GM21528 (cell line): ENCODE data around the gene C9orf78.

Experiments
- ATAC-seq: cut with Tn5 transposase; IDR thresholded peaks from one replicate; pipeline ENCODE4 v1.9.1; 2021; ENCODE audit warnings: mild to moderate bottlenecking, moderate library complexity; ENCODE audit not compliant: unreplicated experiment, low FRiP score

Gene C9orf78

DNA sequence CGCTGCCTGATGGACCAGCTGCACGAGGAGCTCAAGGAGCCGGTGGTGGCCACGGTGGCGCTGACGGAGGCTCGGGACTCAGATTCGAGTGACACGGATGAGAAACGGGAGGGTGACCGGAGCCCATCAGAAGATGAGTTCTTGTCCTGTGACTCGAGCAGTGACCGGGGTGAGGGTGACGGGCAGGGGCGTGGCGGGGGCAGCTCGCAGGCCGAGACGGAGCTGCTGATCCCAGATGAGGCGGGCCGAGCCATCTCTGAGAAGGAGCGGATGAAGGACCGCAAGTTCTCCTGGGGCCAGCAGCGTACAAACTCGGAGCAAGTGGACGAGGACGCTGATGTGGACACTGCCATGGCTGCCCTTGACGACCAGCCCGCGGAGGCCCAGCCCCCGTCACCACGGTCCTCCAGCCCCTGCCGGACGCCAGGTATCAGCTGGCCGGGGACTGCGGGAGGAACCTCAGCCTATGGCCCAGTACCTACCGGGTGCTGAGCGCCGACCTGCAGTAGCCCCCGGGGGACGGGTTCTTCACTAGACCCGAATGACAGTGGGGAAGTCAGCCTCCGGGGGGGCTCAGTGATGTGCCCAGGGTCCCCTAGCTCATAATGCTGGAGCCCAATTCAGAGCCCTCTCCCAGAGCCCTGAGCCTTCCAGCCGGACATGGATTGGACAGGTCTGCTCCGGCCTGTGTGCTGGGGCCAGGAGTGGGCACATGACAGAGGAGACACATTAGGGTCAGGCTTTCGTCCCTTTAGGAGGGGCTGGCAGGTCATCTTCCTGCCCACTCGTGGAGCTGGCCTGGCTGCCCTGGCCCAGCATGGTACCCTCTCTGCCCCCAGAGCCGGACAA lies 33.2 kb upstream of the C9orf78 start:
- no peak for ATAC-seq

DNA sequence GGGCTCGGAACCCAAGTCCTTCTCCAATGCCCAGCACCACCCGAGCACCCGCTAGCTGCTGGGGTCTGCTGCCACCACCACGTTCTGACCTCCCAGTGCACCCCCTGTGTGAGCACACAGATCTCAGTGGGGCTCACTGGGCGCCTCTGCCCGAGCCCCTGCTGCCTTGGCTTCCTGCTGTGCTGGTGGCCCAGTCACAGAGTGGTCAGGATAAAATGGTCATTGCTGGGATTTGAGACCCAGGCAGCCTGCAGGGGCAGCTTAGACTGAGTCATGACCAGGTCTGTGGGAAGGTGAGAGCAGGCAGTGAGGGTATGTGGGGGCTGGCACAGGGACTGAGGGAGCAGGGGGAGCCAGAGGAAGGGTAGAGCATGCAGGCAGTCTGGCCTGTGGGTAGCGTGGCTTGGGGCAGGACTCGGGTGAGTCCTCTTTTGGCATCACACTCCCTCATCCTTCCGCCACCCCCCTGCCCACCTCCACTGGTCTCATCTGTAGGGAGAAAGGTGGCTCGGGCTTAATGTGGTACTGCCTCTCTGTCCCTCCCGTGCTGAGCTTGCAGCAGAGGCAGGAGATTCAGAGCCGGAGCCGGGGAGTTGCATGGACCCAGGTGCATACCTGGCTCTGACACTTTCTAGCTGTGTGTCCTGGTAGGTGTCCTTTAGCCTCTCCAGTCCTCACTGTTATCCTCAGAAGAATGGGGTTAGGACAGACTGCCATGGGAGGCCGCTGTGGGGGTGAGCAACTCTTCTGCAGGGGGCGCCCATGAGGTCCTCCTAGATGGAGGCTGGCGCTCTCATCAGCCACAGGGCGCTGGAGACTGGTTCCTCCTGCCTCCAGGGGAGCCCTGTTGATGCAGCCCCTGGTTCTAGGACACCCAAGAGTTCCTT lies 32.3 kb upstream of the C9orf78 start:
- ATAC-seq: no peak

DNA sequence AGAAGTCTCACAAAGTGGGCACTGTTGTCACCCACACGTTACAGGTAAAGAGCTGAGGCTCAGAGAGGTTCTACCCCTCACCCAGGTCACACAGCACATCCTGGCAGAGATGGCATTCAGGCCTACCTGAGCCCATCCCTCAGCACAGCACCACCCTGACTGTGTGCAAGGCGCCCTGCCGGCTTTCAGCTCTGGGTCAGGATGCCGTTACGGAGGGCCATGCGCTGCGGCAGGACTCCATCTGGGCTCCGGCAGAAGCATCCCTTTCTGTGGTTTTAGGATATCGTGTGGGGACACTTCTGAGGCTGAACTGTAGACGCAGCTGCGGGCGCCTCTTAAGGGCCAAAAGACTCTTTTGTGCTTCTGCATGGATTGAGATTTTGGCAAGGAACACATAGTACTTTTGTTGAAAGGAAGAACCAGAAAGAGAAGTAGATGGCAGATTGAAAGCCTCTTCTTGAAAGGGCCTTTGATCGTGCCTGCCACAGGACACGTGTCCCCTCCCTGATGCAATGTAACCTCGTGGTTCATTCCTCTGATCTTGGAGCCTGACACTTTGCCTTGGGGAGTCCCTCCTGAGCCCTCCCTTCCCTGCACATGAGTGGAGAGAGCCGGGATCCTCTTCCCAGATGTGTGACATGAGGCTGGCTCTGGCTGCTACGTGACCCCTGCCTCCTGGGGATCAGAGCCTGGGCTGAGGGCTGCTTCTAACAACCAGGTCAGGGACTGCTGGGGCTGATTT lies 31.5 kb upstream of the C9orf78 start:
- ATAC-seq: no peak

- ATAC-seq: no peak
These were observed 30.7 kb upstream of the C9orf78 start for GRCh38 chr9:129865668-129866320.

DNA sequence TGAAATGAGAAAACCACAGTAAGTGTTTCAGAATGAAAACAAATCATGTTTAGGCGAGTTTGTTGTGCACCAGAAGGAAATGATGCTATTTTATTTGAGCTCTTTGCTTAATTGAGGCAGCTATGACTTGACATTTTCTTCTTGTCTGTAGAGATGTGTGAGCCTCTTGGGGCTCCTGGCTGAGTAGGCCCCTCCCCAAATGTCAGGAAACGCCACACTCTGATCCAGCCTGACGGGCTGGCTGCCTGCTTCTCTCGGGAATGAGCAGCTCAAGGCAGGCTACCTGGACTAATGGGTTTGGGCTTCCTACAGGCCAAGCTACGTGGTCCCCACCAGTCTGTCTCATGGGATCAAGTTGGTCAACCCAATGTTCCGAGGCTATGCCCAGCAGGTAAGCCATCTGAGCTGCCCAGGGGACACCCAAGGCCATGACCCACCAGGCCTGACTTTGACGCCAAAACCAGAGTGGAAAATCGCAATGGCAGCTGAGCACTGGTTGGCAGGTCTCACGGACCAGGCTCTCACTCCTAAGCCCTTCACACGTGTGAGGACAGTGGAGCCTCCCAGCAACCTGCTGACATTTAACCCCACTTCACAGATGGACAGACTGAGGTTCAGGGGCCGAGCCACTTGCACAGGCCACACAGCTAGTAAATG lies 30.0 kb upstream of the C9orf78 start:
- no peak for ATAC-seq

DNA sequence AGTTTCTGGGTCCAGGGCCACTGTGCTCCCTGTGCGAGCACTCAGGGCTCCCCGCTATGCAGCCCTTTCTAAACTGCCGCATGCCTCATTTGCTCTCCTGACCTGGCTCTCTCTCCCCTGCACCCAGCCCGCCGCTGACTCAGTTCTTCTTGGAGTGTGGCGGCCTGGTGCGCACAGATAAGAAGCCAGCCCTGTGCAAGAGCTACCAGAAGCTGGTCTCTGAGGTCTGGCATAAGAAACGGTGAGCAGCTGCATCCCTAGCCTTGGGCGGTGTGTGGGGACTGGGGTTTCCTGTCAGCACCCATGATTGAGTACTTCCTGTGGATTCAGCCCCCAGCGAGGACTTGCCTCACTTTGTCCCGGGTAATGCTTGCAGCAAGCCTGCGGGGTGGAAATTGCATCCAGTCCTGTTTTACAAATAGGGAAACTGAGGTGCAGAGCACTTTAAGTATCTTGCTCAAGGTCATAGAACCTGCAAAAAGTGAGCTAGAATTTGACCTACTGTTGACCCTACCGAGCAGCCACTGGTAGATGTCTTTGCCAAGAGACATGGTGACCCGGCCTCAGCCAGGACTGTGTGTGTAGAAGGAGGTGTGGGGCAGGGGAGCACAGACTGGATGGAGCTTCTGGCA lies 28.1 kb upstream of the C9orf78 start:
- no peak for ATAC-seq

DNA sequence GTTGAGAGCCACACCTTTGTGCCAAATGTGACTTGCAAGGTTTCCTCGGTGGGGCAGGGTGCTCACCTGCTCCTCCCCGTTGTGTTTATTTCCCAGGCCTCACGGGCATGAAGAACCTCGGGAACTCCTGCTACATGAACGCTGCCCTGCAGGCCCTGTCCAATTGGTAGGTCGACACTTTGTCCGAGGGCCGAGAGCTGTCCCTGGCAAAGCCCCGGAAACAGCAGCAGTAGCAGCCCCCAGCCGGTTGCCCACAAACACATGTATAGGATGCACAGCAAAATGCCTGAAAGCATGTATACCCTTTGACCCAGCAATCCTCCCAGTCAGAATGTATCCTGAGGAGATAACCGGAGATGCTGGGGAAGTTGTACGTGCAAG lies 26.4 kb upstream of the C9orf78 start:
- no peak for ATAC-seq

GRCh38 chr9:129860653-129861446 lies 25.8 kb upstream of the C9orf78 start:
- ATAC-seq: no peak

- ATAC-seq: no peak
These were observed 23.3 kb upstream of the C9orf78 start for GRCh38 chr9:129858167-129858962.

DNA sequence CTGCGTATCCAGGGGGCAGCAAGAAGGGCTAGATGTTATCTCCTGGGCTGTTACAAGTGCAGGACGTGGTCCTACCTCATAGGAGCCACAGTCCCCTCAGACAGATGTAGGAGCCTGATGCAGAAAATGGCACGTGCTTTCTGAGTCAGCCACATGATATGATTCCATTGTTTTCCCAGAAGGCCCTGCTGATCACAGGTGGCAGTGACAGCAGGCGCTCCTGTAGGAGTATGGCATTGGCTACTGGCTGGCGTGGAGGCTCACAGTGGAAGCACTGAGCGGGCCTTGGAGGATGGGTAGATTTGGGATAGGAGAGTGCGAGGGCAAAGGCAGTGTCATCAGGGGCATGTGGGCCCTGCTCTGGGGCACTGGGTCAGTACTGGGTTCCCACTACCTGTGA lies 22.1 kb upstream of the C9orf78 start:
- ATAC-seq: no peak

DNA sequence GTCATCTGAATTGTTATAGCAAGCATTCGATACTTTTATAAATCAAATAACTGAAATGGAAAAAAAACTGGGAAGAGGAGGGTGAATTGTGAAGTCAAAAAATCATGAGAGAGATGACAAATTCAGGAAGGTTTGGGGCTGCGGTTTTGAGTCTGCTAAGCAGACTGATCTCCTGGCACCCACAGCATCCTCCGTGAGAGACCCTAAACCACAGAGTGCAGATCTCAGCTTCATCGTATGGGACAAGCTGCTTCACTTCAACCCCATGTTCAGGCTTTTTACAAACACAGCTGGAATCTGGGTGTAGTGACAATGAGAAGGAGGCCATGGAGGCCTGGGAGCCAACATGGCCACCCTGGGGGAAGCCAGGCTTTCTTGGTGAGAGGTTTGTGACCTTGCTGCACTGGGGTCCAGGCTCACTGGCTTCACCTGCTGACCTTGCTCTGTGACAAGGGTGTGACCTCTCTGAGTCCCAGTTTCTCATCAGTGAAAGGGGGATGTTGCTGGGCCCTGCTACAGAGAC lies 19.6 kb upstream of the C9orf78 start:
- no peak for ATAC-seq

DNA sequence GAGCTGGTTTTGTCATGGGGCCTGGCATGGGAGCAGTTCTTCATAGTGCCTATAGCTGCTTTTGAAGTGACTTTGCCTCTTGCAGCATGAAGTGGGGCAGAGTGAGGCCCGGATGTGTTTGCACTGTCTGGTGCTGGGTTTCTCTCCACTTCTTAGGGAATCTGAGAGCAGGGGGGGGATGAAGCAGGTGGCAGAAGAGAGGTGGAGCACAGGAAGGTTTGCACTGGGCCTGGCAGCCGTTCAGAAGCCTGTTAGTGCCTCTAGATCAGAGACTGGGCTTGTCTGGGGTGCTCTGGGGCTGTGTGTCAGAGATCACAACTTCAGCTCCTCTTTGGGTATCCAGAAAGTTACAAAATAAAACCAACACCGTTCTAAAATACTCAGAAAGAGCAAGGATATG lies 18.5 kb upstream of the C9orf78 start:
- ATAC-seq: no peak

DNA sequence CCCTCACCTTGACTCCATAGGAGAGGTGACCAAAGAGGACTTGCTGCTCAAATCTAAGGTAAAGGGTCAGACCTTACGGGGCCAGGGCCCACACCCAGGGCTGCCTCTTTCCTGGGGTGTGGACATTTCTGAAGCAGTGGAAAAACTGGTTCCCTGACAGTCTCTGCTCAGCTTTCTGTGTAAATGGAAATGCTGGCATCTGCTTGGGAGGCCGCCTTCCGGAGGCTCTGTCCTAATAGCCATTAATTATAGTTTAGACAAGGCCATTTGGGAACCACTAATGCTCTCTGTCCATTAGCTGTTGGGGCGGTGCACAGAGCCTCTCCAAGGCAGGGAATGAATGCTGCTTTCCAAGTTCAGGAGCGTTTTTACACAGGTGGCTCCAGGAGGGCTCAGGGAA lies 17.5 kb upstream of the C9orf78 start:
- ATAC-seq: no peak

DNA sequence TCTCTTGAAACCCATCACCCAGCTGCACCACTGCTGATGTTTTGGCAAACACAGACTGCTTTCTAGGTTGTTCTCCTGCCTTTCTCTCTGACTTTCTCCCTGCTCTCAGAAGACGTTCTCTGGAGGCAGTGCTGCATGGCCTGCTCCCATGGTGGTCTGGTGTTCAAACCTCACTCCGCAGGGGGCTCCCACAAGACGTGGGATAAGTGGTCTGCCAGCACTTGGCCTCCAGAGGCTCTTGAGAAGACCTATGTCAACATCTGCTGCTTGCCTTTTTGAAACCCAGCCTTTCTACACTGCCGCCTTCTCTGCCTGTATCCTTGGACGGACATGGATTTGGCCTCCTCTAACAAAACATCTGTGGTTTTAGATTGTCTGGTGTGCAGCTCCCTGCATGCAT lies 16.7 kb upstream of the C9orf78 start:
- ATAC-seq: no peak

DNA sequence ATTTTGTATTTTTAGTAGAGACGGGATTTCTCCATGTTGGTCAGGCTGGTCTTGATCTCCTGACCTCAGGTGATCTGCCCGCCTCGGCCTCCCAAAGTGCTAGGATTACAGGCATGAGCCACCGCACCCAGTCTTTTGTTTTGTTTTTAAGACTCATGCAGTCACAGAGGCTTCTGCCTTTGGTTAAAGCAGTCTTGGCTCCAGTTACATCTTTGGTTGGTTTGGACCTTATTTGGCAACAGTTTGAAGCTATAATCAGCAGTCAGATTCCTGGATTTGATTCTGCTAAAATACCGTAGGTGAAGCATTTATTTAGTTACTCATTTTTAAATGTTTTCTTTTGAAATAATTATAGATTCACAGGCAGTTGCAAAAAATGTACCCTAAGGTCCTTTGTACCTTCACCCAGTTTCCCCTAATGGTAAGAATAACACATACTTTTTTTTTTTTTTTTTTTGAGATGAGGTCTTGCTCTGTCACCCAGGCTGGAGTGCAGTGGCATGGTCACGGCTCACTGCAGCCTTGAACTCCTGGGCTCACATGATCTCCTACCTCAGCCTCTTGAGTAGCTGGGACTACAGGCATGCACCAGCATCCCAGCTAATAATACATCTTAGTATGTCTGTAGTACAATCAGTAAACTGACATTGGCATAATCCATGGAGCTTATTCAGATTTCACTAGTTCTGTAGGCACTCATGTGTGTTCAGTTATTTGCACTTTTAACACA lies 15.9 kb upstream of the C9orf78 start:
- no peak for ATAC-seq

DNA sequence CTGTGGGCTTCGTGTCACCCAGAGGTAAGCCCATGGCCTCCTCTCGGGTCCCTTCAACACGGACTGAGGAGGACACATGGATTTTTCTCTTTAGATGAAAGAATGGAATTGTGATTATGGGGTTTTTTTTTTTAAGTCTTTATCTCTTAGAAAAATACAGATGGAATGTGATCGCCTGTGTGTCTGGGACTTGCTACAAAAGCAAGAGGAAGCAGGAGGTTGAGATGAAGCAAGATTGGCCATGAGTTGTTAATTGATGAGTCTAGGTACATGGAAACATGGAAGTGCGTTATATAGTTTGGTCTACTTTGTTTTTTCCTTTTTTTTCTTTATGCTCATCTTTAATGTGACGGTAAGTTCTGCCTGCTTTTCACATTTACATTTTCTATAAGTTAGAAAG lies 14.8 kb upstream of the C9orf78 start:
- ATAC-seq: no peak
